GM10847 (cell line): ENCODE measurements around the gene VTCN1.

ENCODE experiments used
- POLR2A ChIP-seq: IDR thresholded peaks from 2 replicates; pipeline ENCODE4 v1.6.1; 2011; ENCODE audit not compliant: insufficient read length; ENCODE audit errors: extremely low read depth

The VTCN1 gene

GRCh38 chr1:117179471-117179870 is 31.3 kb downstream of the VTCN1 start:
- no peak for TF ChIP-seq POLR2A

- TF ChIP-seq POLR2A = no peak
Observed at GRCh38 chr1:117178756-117179155, 32.0 kb downstream of the VTCN1 start.

- TF ChIP-seq POLR2A = no peak
Observed at GRCh38 chr1:117177376-117177775, 33.4 kb downstream of the VTCN1 start.

DNA sequence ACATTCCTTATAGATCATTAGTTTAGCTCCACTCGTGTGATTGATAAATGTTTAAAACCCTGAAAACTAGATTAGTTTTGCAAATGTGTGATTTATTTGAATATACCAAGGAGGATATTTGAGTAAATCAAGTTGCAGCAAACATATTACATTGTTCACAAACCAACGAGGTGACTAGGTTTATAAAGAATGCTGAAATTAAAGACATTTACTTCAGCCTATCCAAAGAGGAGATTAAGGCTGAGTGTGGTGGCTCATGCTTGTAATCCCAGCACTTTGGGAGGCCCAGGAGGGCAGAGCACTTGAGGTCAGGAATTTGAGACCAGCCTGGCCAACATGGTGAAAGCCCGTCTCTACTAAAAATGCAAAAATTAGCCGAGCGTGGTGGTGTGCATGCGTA is 34.1 kb downstream of the VTCN1 start:
- TF ChIP-seq POLR2A = no peak

GRCh38 chr1:117174851-117175250 is 35.9 kb downstream of the VTCN1 start:
- TF ChIP-seq POLR2A = no peak

DNA sequence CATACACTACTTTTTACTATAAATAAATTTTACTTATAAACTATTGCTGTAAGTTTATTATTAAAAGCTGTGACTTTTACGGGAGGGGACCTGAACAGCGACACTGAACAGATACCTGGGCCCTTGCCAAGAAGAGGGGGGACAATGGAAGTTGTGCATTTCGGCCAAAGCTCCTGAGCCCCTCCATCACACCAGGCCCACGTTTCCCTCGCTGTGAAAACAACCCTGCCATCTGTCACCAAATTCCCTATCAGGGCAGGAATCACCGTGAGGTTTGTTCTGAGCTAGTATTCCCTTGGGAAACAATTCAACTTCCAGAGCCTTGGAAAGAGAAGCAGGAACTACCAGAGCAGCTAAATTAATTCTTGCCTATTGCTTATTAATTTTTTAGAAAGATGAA is 37.0 kb downstream of the VTCN1 start:
- no peak for TF ChIP-seq POLR2A

- no peak for TF ChIP-seq POLR2A
Observed at GRCh38 chr1:117173006-117173405, 37.7 kb downstream of the VTCN1 start.

GRCh38 chr1:117171900-117172511 is 38.7 kb downstream of the VTCN1 start:
- no peak for TF ChIP-seq POLR2A

DNA sequence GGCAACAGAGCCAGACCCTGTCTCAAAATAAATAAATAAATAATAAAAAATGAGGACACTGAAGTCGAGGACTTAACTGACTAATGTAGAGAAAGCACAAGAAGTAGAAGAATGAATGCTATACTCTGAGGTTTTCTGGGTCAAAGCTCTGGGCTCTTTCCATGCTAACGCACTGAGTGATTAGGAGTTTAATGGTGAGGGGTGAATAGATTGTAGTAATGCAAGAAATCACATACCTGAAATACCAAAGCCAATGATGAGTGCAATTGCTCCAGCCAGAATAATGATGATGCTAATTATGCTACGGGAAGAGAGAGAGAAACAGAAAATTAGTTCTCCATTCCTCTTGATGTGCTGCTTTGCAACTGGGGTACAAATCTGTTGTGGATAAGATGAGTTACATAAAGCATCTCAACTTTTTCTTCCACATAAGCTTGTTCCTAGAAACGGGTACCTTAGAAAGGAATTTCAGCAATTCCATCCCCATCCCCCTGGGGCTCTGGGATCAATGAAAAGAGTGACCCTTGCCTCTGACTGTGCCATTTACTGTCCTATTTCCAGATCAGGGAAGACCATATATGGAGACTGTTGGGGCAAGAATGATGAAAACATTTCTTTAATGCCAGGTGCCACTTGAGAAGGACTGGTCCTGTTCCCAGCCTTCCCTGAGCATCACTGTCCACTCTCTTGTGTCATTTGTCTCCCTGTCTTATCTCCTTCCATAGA is 40.7 kb downstream of the VTCN1 start:
- TF ChIP-seq POLR2A = no peak

DNA sequence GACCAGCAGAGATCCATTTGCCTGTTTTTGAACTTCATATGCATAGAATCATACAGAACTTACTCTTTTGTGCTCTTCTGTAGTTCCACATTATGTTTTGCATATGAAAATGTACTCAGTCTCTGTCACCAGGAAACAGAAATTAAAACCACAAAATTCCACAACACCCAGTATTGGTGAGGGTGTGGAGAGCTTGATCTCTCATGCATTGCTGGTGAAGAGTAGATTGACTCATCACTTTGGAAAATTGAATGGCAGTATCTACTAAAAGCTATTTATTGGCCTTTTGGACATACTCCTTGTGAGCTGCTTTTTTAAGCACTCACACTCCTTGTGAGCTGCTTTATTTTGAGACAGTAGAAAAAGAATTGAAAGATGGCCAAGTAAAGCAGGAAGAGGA is 43.3 kb downstream of the VTCN1 start:
- TF ChIP-seq POLR2A = no peak

DNA sequence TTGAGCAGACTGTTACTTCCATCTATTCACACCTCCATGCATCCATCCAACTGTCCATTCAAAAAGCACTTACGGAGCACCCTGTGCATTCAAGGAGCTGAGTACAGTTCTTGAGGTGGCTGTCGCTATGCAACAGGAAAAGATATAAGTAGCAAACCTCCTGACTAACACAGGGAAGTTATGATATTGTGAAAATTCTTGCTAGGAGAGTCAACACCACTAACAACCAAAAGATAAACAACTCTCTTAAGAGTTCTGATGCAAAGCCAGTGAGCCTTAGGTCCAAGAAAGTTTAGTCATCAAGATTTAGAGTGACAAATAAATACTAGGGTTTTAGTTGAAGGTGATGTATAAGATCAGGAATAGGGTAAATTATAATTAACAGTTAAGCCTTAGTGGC is 44.7 kb downstream of the VTCN1 start:
- TF ChIP-seq POLR2A = no peak

DNA sequence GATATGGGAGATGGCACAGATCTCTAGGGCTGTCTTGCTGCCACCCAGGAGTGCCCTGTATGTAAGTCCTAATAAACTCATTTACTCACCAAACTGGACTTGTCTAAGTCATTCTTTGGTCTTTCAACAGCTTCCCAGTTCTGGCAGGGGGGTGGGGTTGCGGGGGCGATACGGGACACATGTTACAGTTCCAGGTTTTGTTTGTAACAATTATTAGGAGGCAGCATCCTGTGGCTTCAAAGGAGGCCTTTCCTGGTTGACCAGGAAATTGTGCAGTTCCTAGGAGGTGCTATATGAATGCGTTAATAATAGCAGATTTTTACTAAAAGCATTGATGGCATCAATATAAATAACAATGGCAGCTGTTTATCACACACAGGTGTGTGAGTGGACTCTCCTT is 46.5 kb downstream of the VTCN1 start:
- TF ChIP-seq POLR2A = no peak

- no peak for TF ChIP-seq POLR2A
Observed at GRCh38 chr1:117162816-117163215, 47.9 kb downstream of the VTCN1 start.

- TF ChIP-seq POLR2A = no peak
Observed at GRCh38 chr1:117161887-117162286, 48.8 kb downstream of the VTCN1 start.

GRCh38 chr1:117150316-117150715 is 60.4 kb downstream of the VTCN1 start:
- TF ChIP-seq POLR2A = no peak

DNA sequence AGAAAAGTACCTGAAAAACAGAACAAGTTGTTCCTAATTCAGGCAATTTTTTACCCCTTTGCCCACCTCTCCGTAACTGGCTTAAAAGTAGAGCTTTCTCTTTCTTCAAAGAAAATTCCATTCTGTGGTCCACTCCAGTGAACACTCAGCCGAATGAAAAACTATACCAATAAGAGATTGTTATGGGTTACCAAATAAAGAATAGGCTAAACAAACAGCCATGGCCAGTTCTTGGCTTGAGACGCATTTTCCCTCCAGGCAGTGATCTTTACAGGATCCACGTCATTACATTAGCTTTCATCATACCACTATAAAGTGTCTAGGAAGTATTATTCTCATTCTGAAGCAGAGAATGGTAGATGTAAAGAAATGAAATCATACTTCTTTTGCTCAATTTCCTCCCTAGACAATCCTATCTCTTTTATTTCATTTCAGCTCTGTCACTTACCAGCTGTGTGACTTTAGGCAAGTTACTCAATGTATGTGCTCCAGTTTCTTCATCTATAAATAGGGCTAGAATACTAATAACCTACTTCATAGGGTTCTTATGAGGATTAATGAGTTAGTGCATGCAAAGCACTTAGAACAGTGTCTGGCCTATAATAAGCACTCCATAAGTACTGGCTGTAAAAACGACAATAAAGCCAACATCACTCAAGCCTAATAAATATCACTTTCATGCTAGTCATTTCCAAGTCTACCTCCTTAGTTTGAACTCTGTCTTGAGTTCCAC is 62.7 kb downstream of the VTCN1 start:
- TF ChIP-seq POLR2A = no peak

DNA sequence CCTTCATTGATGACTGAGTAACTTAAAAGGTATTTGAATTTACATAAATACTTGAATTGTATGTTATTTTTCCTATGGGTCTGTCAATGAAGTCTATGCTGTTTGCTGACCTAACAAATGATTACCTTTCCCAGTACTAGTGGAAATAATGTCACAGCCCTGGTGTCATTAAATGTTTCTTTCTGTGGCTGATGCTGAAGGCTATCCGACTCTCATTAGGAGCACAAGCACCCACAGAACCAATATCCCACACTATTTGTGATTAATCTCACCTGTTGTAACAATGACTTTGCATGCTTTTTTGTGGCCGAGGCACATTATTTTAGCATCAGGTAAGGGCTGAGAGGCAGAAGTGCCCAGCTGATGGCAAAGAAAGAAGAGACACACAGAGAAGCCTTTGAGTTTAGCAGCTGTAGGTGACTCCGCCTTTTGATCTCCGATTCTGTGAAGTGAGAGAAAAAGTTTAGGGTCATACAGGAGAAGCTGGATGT is 63.3 kb downstream of the VTCN1 start:
- no peak for TF ChIP-seq POLR2A
